ENCODE results near the gene PLTP.
A peak's percentile ranks its signal among the peaks of the same experiment; 100 is the strongest.
"Not testable (repeated sequence)": the region's sequence is repeated elsewhere in the genome, so short reads cannot be mapped to it uniquely, and the experiment has no call there.

Gene PLTP

DNA sequence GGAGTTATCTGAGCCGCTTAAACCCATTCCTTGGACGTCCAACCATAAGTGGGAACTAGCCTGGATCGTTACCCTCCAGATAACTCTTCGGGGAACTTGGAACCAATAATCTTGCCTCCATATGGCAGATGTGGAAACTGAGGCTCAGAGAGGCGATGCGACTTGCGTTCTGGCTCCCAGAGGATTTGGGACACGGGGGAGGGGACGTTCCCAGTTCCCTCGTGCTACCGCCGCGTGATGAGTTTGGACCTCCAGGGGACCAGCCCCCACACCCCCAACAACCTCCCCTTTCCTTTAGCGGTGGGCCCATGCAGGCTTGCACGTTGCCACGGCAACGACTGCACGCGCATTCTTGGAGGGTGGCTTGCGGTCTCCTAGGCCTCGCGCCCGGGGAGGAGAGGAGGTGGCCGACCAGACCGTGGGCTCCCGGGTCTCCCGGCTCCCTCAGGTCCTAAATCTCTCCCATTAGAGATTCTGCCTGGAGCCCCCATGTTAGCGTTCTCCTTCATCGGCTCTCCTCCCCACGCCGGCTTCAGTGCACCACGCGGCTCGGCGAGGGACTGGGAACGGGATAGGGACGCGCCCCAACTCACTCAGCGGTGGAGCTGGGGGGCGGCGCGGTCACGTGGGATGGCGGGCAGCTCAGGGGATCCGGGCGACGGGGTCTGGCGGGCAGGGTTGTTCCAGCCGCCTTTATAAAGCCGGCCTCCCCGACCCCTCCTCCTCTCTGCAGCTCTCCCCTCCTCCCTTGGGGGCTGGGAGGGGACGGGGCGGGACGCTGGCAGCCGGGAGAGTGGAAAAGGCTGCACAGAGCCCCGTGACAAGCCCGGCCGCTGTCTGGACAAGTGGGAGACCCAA, at the start of gene PLTP:
Gene PLTP, minus strand, starts transcription at position 670 of the 858 bp plus-strand sequence. CDS start 703 bp downstream, outside the sequence.
- peak in 1 of 2 donors; percentile 12 for ATAC-seq

DNA sequence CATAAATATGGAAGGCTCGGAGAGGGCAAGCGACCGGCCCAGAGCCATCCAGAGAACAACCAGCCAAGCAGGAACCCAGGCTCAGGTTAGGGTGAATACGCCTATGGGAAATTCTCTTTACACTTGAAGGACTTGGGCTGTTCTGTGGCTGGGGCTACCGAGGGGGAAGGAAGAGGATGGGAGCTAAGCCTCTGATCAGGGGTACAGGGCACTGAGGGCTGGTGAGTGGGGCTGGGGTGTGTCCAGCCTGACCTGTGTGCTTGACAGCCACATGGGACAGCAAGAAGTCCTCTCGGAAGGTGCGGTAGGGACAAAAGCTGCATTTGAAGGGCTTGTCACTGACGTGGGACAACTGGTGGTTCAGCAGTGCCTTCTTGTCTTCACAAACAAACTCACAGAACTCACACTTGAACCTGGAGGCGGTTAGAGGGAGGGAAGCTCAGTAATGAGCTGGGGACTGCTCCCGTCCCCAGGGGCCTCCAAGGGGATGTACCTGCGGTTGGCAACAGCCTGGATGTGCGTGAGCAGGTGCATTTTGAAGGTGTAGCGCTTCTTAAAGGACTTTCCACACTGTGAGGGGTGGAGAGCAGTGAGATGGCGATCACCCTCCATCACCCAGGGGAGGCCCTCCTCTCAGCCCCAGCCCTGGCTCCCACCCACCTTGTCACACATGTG, 48.1 kb upstream of the PLTP start:
- no peak for ATAC-seq

DNA sequence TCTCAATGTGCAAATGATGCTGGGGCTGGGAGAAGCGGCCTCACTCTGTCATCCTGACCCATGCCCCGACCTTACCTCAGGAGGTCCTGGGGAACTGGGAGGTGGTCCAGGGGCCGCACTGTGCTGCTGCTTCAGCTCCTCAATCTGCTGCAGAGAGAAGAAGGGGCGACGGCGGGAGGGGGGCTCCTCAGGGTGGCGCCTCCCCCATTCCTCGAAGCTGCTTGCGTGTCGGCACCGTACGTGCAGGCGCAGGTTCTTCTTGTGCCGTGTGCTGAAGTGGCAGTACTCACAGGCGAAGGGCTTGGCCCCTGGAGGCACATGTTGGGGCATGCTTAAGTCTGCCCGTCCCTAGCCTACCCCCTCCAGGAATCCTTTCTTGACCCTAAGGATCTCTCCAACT, 47.2 kb upstream of the PLTP start:
- ATAC-seq: no peak

DNA sequence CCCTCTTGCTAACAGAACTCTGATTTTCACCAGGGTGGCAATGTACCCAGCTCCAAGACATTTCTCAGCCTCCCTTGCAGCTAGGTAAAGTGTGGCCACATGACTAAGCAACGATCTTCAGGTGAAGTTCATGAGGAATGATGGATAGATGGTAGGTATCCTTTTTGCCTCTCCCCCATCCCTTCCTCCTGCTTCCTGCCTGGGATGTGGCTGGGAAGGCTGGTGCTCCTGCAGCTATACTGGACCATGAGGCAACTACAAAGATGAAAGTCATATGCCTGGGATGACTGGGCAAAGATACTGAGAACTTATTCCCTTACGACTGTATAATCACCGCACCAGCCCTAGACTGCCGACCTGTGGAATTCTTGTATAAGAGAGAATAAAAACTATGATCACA, 46.6 kb upstream of the PLTP start:
- no peak for ATAC-seq

DNA sequence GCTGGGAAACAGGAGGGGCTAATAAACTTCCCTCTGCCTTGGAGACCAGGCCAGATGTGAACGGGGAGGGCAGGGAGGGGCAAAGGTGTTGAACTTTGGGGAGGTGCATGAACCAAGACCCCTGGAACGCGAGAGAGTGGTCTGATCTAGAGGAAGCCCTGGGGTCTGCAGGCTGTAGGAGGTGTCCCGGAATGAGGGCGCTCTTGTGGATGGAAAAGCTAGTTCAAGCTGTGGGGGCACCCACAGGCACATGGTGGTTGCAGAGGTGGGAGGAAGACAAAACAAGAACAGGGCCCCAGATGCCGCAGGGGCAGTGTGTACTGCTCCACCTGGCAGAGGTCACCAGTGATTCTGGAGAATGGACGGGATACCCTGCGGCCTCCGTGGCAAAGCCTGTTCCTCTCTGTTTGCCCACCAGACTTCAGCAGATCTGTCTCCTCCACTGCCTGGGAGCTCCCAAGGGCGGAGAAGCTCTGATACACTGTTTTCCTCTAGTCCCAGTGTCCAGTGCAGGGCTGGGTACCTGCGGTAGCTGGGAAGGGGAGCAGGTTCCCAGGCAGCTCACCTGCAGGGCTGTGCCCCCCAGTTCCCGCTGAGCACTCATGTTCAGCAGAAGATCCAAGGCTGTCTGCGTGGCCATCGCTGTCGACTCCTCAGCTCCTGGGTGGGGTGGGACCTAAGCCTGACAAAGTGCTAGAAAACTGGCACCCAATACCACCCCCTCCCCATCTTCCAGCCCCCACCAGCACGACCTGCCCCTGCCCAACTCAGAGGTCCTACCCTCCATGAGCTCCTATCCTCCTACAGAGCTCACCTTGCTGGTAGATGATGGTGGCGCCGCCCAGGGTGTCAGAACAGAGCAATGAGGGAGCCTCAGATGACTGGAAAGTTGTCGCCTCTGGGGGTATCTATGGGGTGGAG, 45.3 kb upstream of the PLTP start:
- ATAC-seq: no peak

- not testable (repeated sequence) for ATAC-seq
Measured at GRCh38 chr20:45956326-45956725, 44.4 kb upstream of the PLTP start.

- no peak for ATAC-seq
Measured at GRCh38 chr20:45953672-45954071, 41.7 kb upstream of the PLTP start.

DNA sequence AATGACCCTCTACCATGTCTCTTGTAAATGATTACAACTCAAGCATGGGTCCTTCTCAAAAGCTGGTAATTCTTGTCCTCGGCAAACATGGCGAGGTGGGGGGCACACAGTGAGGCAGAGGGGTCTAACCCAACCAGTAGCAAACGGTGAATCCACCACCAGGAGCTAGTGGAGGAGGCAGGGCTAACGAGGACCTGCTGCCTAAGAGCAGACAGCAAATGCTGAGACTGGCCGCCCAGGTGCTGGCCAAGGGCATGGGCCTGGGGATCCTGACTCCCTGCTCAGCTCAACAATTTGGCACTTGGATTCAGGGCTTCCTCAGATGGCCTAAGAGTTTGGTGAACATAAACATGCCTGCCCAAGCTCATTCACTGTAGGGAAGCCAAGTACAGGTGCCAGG, 40.9 kb upstream of the PLTP start:
- ATAC-seq: no peak

- ATAC-seq: no peak
Measured at GRCh38 chr20:45951925-45952834, 40.2 kb upstream of the PLTP start.

DNA sequence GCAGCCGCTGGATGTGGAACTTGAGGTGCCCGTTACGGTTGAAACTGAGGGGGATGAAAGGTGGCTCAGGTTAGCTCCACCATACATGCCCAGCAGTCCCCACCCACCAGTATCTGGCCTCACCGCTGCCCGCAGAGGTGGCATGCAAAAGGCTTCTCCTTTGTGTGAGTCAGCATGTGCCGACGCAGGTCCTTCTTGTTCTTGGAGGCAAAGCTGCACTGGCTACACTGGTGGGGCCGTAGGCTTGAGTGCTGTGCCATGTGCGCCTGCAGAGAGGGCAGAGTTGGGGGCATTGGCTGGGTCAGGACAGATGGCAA, 38.3 kb upstream of the PLTP start:
- ATAC-seq: no peak

- ATAC-seq: no peak
Measured at GRCh38 chr20:45949542-45950329, 37.8 kb upstream of the PLTP start.

DNA sequence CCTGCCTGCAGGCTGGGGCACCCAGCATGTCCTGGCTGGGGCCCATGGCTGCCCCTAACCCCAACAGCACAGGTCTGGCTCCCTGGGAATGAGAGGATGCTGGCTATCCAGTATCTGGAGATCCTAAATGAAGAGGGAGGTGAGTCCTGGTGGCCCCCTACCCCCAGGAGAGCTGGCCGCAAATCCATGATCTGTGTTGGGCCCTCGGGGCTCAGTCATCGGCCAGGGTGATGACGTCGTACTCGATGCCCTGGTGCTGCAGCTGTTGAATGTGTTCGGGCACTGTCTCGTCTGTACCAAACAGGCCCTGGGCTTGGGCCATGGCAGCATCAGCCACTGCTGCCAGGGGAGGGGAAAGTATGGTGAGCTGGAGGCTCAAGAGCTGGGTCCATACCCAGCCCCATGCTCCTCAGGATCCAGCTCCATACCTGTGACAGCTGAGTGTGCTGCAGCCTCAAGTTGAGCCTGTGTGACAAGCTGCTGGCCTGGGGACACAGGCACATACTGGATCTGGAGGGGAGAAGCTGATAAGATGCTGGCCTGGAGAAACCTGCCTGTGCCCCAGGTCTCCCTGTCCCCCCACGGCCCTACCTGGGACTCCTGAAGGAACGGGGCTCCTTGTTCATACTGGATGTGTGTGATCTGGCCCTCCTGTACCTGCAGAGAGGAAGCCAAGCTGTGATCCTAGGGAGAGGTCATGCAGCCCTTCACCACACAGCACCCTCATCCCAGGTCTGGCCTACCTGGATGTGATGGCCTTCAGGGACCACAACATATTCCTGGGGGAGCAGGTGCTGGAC, 37.0 kb upstream of the PLTP start:
- ATAC-seq: no peak

DNA sequence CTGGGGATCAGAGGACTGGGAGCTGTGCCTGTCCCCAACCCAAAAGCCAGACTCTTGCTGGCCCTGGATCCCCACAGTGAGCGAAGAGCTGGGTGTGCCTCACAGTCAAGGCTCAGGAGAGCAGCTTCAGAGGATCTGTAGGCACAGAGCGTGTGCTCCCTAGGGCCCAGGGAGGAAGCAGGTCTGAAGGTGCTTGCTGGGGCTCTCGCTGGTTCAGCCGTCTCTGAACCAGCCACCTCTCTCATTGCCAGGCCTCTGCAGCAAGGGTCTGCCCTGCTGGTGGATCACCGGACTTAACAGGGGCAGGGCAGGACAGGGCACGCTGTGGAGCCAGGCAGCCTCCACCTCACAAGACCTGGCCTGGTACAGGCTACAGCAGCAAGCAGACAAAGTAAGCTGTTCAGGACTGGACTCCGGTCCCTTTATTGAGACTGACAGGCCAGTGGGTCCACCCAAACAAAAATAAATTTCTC, 36.3 kb upstream of the PLTP start:
- no peak for ATAC-seq

DNA sequence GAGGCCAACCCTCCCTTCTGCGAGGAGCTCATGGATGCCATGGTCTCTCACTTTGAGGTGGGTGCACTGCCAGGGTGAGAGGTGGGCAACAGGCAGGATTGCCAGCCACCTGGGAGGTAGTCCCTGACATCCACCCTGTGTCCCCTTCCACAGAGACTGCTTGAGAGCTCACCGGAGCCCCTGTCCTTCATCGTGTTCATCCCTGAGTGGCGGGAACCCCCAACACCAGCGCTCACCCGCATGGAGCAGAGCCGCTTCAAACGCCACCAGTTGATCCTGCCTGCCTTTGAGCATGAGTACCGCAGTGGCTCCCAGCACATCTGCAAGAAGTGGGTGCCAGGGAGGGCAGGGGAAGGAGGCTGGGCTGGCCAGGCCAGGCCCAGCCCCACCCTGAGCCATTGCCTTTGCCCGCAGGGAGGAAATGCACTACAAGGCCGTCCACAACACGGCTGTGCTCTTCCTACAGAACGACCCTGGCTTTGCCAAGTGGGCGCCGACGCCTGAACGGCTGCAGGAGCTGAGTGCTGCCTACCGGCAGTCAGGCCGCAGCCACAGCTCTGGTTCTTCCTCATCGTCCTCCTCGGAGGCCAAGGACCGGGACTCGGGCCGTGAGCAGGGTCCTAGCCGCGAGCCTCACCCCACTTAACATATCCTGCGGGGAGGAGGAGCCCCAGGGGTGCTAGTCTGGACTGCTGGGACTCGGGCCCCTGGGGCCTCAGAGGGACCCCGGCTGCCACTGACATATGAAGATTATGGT, 35.3 kb upstream of the PLTP start:
- no peak for ATAC-seq

DNA sequence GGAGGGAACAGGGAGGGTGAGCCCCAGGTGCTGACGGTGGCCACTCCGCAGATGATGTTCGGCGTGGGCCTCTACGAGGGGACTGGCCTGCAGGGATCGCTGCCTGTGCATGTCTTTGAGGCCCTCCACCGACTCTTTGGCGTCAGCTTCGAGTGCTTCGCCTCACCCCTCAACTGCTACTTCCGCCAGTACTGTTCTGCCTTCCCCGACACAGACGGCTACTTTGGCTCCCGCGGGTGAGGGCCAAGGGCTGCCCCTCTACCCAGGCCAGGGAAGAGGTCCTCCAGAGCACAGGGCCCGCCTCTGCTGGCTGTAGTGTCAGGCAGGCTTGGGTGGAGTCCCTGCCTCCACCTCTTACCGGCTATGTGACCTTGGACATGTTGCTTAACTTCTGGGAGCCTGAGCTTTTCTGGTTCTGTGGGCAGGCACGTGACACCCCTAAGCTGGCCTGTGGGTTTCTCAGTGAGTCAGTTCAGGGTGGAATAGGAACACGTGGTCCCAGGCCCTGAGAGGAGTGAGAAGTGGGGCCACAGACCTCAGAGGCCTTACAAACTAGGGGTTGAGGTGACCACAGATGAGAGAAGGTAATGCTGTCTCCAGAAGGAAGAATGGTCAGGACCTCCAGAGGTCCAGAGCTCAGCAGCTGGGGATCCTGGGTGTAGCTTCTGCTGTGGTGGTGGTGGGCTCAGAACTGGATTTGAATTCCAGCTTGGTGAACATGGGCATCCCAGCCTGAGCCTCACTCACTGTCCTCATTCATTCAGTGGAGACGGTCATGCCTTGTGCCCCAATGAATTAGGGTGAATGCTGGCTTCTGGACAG, 34.4 kb upstream of the PLTP start:
- ATAC-seq: peak; percentile 18 to 60

DNA sequence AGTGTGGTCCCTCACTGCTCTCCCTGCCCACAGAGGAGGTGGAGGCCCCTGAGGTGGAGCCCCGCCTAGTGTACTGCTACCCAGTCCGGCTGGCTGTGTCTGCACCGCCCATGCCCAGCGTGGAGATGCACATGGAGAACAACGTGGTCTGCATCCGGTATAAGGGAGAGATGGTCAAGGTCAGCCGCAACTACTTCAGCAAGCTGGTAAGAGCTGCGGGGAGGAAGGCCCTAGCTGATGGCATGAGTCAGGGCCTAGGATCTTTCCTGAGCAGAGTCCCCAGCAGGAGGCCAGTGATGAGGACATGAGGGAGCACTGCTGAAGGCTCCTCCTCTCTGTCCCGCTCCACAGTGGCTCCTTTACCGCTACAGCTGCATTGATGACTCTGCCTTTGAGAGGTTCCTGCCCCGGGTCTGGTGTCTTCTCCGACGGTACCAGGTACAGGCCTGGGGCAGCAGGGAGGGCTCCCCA, 33.8 kb upstream of the PLTP start:
- ATAC-seq: no peak

GRCh38 chr20:45944965-45945677, 33.2 kb upstream of the PLTP start:
- no peak for ATAC-seq

Measured in activated CD4-positive, CD25-positive, alpha-beta regulatory T cell treated with anti-CD3 and anti-CD28 coated beads, Interleukin-2, amount 50 U/mL, for 24 hours (primary cell).